HepG2 (cell line): Measurements from ENCODE around the gene SPRR5. TPM values are rescaled to one million over a fixed set of nuclear protein-coding genes. Genes with fewer than 3 reads are reported as not detected.

Experiments used
- ATAC-seq: fragments of 200-7000 bp; cut with Tn5 transposase; 3 replicates; pipeline ENCODE4 v1.9.1; 2020; ENCODE audit warnings: mild to moderate bottlenecking, moderate library complexity
- BruUV-seq: library from RNA; stranded (reverse); fragments of 400-500 nt; replicated peaks from 2 replicates; lab custom pipeline; 2021; lab: Mats Ljungman, UMichigan
- CTCF ChIA-PET: fragments of 300-600 bp; formaldehyde crosslinking; extraction: SDS; loops from one replicate; lab custom pipeline; 2021; ENCODE audit warnings: low total read pairs, inconsistent platforms, low intra/inter-chr PET ratio; lab: Yijun Ruan, JAX
- POLR2A ChIA-PET: fragments of 350-600 bp; sonication (Branson Sonifier 250); formaldehyde crosslinking; loops from one replicate; lab custom pipeline; 2020; ENCODE audit warnings: antibody characterized with exemption, inconsistent platforms; lab: Yijun Ruan, JAX
- DNase-seq: peaks from one replicate; pipeline ENCODE4 v3.0.0-alpha.2; 2015; ENCODE audit warnings: low spot score
- FAIRE-seq: peaks from 3 replicates; lab custom pipeline; 2011; peaks lifted over from hg19 to GRCh38; lab: Jason Lieb, UNC
- H2AFZ ChIP-seq: one replicate; pipeline ENCODE4 v1.6.1; 2011; ENCODE audit warnings: low read length, inconsistent platforms
- H3K27ac ChIP-seq: fragments of 300-600 bp; 3 replicates; pipeline ENCODE4 v1.8.0; 2011; ENCODE audit warnings: mixed run types, mild to moderate bottlenecking, mixed read lengths, low read length, inconsistent platforms; ENCODE audit not compliant: insufficient read depth; ENCODE audit errors: extremely low read length
- H3K27me3 ChIP-seq, 2 experiments: fragments of 200-600 bp in 1 of 2; 2 replicates in 1 of 2; 3 replicates in 1 of 2; pipeline versions ENCODE4 v1.6.0 to v1.8.0; 2011; ENCODE audit warnings: low read length in 2 of 2, mild to moderate bottlenecking in 2 of 2, moderate library complexity in 2 of 2, inconsistent platforms in 1 of 2; ENCODE audit not compliant: insufficient read depth in 2 of 2, control insufficient read depth in 1 of 2
- H3K36me3 ChIP-seq, 2 experiments: fragments of 200-600 bp in 1 of 2; replicated peaks in 1 of 2; 2 replicates in 1 of 2; 3 replicates in 1 of 2; pipeline versions ENCODE4 v1.5.1 to v1.8.0; 2011; ENCODE audit warnings: low read length in 2 of 2, inconsistent platforms in 1 of 2; ENCODE audit not compliant: insufficient read depth in 2 of 2, control insufficient read depth in 1 of 2
- H3K4me1 ChIP-seq: 2 replicates; pipeline ENCODE4 v1.5.1; 2012; ENCODE audit warnings: low read length, inconsistent platforms; ENCODE audit not compliant: insufficient read depth
- H3K4me2 ChIP-seq: 2 replicates; pipeline ENCODE4 v1.6.0; 2011; ENCODE audit warnings: low read depth, low read length, inconsistent platforms
- H3K4me3 ChIP-seq, 3 experiments: fragments of 200-600 bp in 1 of 3; sonication (generic), shearing (Covaris generic) in 1 of 3; replicated peaks in 1 of 3; 2 replicates each; pipeline ENCODE4 v1.5.1; 2011 to 2016; ENCODE audit warnings: low read length in 3 of 3, inconsistent platforms in 2 of 3, low read depth in 2 of 3, mild to moderate bottlenecking in 2 of 3, control low read depth in 1 of 3, mixed read lengths in 1 of 3; ENCODE audit not compliant: insufficient read depth in 1 of 3
- H3K79me2 ChIP-seq: one replicate; pipeline ENCODE4 v1.6.1; 2011; ENCODE audit warnings: low read length, inconsistent platforms; ENCODE audit not compliant: insufficient read depth
- H3K9ac ChIP-seq: 2 replicates; pipeline ENCODE4 v1.6.0; 2011; ENCODE audit warnings: mild to moderate bottlenecking, low read depth, low read length, inconsistent platforms; ENCODE audit not compliant: insufficient read depth
- H3K9me3 ChIP-seq: 2 replicates; pipeline ENCODE4 v1.5.1; 2012; ENCODE audit warnings: mild to moderate bottlenecking, low read length
- H4K20me1 ChIP-seq: 2 replicates; pipeline ENCODE4 v1.6.0; 2011; ENCODE audit warnings: inconsistent platforms, mild to moderate bottlenecking, low read length, moderate library complexity; ENCODE audit not compliant: insufficient read depth
- MZF1 ChIP-seq: sonication (generic); formaldehyde crosslinking; IDR thresholded peaks from 2 replicates; pipeline ENCODE4 v1.8.1; 2023; ENCODE audit warnings: mild to moderate bottlenecking, missing genetic modification reagents, borderline replicate concordance
- RXRA ChIP-seq: sonication (generic); formaldehyde crosslinking; IDR thresholded peaks from 2 replicates; pipeline ENCODE4 v1.5.1; 2020; ENCODE audit warnings: missing genetic modification reagents
- ZFP1 ChIP-seq: IDR thresholded peaks from 2 replicates; pipeline ENCODE4 v1.6.1; 2016
- WGBS: methylation state at CpG from one replicate; pipeline ENCODE4 v1.1.6; 2017; ENCODE audit warnings: low lambda C conversion rate; 5-methylcytosine and 5-hydroxymethylcytosine counted together
- in situ Hi-C: cut with HindIII; loops from 2 replicates; pipeline ENCODE4 v1.10.0; 2017; ENCODE audit warnings: low pct_unique_long_range_greater_than_20kb; ENCODE audit not compliant: extremely low pct_ligation_motif_present
- intact Hi-C: fragments of 100-400 bp; cut with micrococcal nuclease; formaldehyde crosslinking; loops from one replicate; pipeline ENCODE4 v1.10.0; 2022; ENCODE audit not compliant: unreplicated experiment
- polyA plus RNA-seq, 8 experiments: library from polyadenylated mRNA; depleted of rRNA in 3 of 8; stranded (reverse) in 7 of 8; unstranded in 1 of 8; fragments of >200 nt; fragmentation: Illumina TruSeq in 4 of 8; extraction: Trizol in 4 of 8; gene quantifications; 2 replicates each; pipeline versions ENCODE4 v1.2.1 to v1.2.3, GENCODE V29; 2011 to 2016; ENCODE audit warnings: low read depth in 4 of 8, missing spikeins in 1 of 8, mixed read lengths in 1 of 8; ENCODE audit not compliant: insufficient read depth in 1 of 8
- total RNA-seq, 5 experiments: library from RNA; depleted of rRNA; stranded (reverse); fragments of >200 nt; fragmentation: Illumina TruSeq; extraction: Trizol; gene quantifications; 2 replicates each; pipeline ENCODE4 v1.2.3, GENCODE V29; 2016; ENCODE audit warnings: low read depth in 1 of 5
- TF ChIP-seq, protein P1 (sequence below): sonication (generic); formaldehyde crosslinking; IDR thresholded peaks from 2 replicates; pipeline ENCODE4 v1.4.0; 2020; ENCODE audit warnings: missing genetic modification reagents; ENCODE audit errors: not compliant biosample characterization
- TF ChIP-seq, protein P2 (sequence below): sonication (generic); formaldehyde crosslinking; IDR thresholded peaks from 2 replicates; pipeline ENCODE4 v1.8.0; 2022; ENCODE audit warnings: mild to moderate bottlenecking, missing genetic modification reagents, moderate library complexity
- TF ChIP-seq, protein P3 (sequence below): IDR thresholded peaks from 2 replicates; pipeline ENCODE4 v1.6.1; 2016
- TF ChIP-seq, protein P4 (sequence below): sonication (generic); formaldehyde crosslinking; IDR thresholded peaks from 2 replicates; pipeline ENCODE4 v1.5.1; 2020; ENCODE audit warnings: mild to moderate bottlenecking, missing genetic modification reagents, borderline replicate concordance
- TF ChIP-seq, protein P5 (sequence below): sonication (generic); formaldehyde crosslinking; IDR thresholded peaks from 2 replicates; pipeline ENCODE4 v1.8.0; 2022; ENCODE audit warnings: missing genetic modification reagents, mild to moderate bottlenecking, inconsistent platforms, borderline replicate concordance

SPRR5 gene
- total and polyA plus RNA-seq, 2 of the 13 experiments (the other 11 are each of a cell fraction or from before 2014, with no cell fraction given): not detected

DNA sequence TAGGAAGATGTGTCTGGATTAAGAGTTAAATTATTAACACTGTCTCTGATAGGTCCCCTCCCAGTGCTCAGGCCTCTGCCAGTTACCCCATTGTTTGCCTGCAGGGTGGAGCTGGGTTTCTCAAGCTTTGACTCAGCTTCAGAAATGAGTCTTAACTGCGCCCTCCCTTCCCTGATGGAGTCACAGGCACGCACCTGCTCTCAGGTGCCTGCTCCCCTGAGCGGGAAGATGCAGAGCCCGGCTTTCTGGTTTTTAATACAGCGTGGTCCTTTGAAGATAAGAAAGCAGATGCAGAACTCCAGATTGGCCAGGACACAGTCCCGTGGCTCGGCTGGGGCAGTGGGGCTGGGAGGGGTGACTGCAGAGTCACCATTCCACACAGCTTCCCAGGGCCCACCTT is 20.2 kb downstream of the SPRR5 start (continued):
- TF ChIP-seq, protein P1, sequence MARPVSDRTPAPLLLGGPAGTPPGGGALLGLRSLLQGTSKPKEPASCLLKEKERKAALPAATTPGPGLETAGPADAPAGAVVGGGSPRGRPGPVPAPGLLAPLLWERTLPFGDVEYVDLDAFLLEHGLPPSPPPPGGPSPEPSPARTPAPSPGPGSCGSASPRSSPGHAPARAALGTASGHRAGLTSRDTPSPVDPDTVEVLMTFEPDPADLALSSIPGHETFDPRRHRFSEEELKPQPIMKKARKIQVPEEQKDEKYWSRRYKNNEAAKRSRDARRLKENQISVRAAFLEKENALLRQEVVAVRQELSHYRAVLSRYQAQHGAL (CRISPR knock-in tag): no peak
- TF ChIP-seq MZF1 (CRISPR knock-in tag): no peak
- no peak for TF ChIP-seq RXRA (CRISPR knock-in tag)

DNA sequence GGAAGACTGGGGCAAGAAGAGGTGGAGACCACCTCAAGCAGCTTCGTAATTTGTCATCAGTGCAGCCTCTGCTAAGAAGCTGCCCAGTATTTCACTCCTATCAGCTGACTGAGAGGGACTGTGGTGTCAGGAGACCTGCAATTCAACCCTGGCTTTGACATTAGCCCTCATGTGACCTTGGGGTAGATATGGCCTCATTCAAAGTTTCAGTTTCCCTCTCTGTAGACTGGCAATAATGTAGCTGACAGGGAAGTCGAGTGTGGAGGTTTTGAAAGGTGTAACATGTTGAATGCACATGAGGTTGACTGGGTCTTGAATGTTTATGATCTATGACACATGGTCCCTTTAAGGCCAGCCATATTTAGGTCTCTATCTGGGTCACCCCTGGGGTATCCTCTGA is 21.2 kb downstream of the SPRR5 start:
- in situ Hi-C loops: no loop called here
- ATAC-seq: no peak
- intact Hi-C loops: no loop called here
- Histone ChIP-seq H3K9ac (no peak overlapping the region), H3K4me2 (no peak overlapping the region), H3K27me3 (no peaks in the 10 kb centered on the region; a peak in 1 of 5 replicates), H3K36me3 (no peaks in the 10 kb centered on the region), H3K4me3 (no peak overlapping the region), H3K4me1 (no peaks in the 10 kb centered on the region), H3K27ac (no peak overlapping the region), H3K79me2 (no peaks in the 10 kb centered on the region), H3K9me3 (no peaks in the 10 kb centered on the region), H4K20me1 (no peaks in the 10 kb centered on the region), H2AFZ (no peak overlapping the region)
- TF ChIP-seq, protein P2, sequence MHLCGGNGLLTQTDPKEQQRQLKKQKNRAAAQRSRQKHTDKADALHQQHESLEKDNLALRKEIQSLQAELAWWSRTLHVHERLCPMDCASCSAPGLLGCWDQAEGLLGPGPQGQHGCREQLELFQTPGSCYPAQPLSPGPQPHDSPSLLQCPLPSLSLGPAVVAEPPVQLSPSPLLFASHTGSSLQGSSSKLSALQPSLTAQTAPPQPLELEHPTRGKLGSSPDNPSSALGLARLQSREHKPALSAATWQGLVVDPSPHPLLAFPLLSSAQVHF (CRISPR knock-in tag): no peak
- TF ChIP-seq, protein P3, sequence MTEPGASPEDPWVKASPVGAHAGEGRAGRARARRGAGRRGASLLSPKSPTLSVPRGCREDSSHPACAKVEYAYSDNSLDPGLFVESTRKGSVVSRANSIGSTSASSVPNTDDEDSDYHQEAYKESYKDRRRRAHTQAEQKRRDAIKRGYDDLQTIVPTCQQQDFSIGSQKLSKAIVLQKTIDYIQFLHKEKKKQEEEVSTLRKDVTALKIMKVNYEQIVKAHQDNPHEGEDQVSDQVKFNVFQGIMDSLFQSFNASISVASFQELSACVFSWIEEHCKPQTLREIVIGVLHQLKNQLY (CRISPR knock-in tag): no peak
- TF ChIP-seq ZFP1 (CRISPR knock-in tag): no peak
- TF ChIP-seq, protein P4, sequence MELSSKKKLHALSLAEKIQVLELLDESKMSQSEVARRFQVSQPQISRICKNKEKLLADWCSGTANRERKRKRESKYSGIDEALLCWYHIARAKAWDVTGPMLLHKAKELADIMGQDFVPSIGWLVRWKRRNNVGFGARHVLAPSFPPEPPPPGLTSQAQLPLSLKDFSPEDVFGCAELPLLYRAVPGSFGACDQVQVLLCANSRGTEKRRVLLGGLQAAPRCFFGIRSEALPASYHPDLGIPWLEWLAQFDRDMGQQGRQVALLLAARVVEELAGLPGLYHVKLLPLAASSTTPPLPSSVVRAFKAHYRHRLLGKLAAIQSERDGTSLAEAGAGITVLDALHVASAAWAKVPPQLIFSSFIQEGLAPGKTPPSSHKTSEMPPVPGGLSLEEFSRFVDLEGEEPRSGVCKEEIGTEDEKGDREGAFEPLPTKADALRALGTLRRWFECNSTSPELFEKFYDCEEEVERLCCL (CRISPR knock-in tag): no peak
- TF ChIP-seq, protein P5, sequence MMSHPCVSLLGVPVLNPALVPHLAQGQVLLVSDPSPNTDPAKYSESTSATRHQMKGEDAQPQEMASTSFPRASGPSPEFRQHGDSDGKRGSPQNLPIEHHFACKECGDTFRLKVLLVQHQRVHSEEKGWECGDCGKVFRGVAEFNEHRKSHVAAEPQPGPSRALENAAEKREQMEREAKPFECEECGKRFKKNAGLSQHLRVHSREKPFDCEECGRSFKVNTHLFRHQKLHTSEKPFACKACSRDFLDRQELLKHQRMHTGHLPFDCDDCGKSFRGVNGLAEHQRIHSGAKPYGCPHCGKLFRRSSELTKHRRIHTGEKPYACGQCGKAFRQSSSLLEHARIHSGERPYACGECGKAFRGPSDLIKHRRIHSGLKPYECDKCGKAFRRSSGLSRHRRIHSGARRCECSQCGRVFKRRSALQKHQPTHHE: no peak
- no TSS peak for BruUV-seq
- POLR2A ChIA-PET: no interaction called here
- WGBS: 0% methylated on average over 2 of the region's 2 CpGs
- no peak for DNase-seq
- no peak for FAIRE-seq
- CTCF ChIA-PET: no interaction called here
